H1 (cell line): Measurements from ENCODE around the gene RASGRF1. TPM values are rescaled to one million over a fixed set of nuclear protein-coding genes. Genes with fewer than 3 reads are reported as not detected.
A peak's percentile ranks its signal among the peaks of the same experiment; 100 is the strongest.

Experiments
- CTCF ChIA-PET: fragments of 300-600 bp; sonication (Branson Sonifier 250); formaldehyde crosslinking; loops from one replicate; lab custom pipeline; 2021; ENCODE audit not compliant: partially characterized antibody; lab: Charles Lee
- POLR2A ChIA-PET: fragments of 300-600 bp; sonication (Branson Sonifier 250); formaldehyde crosslinking; loops from one replicate; lab custom pipeline; 2021; ENCODE audit warnings: inconsistent platforms; ENCODE audit not compliant: partially characterized antibody; lab: Charles Lee
- DNase-seq, 2 experiments: peaks; one replicate each; pipeline versions ENCODE4 v3.0.0 to v3.0.0-alpha.2; 2010 to 2022; ENCODE audit warnings: low spot score in 2 of 2, low read depth in 1 of 2, mixed read lengths in 1 of 2
- FAIRE-seq: peaks from 2 replicates; lab custom pipeline; 2011; peaks lifted over from hg19 to GRCh38; lab: Jason Lieb, UNC
- H2AFZ ChIP-seq: 2 replicates; pipeline ENCODE4 v1.8.1; 2012; ENCODE audit warnings: low read length, inconsistent platforms
- H2AK5ac ChIP-seq: 2 replicates; pipeline ENCODE4 v1.6.1; 2013; ENCODE audit warnings: low read depth, low read length
- H2BK120ac ChIP-seq: replicated peaks from 2 replicates; pipeline ENCODE3; 2013; ENCODE audit warnings: low read depth, low read length, inconsistent platforms
- H2BK12ac ChIP-seq: 2 replicates; pipeline ENCODE4 v1.6.1; 2013; ENCODE audit warnings: low read depth, low read length
- H2BK15ac ChIP-seq: 2 replicates; pipeline ENCODE4 v1.6.1; 2013; ENCODE audit warnings: low read length
- H2BK20ac ChIP-seq: 2 replicates; pipeline ENCODE4 v1.6.1; 2013; ENCODE audit warnings: low read length
- H2BK5ac ChIP-seq: 2 replicates; pipeline ENCODE4 v1.6.1; 2013; ENCODE audit warnings: low read depth, low read length
- H3K14ac ChIP-seq: 2 replicates; pipeline ENCODE4 v1.6.1; 2013; ENCODE audit warnings: inconsistent platforms; ENCODE audit not compliant: insufficient read length
- H3K18ac ChIP-seq: 2 replicates; pipeline ENCODE4 v1.6.1; 2013; ENCODE audit warnings: low read length; ENCODE audit errors: extremely low read depth
- H3K23ac ChIP-seq: 2 replicates; pipeline ENCODE4 v1.6.1; 2013; ENCODE audit warnings: inconsistent platforms; ENCODE audit not compliant: insufficient read length
- H3K23me2 ChIP-seq: 2 replicates; pipeline ENCODE4 v1.6.1; 2013; ENCODE audit warnings: low read depth, low read length
- H3K27ac ChIP-seq: 2 replicates; pipeline ENCODE4 v1.6.1; 2011; ENCODE audit warnings: low read depth, low read length, inconsistent platforms
- H3K27me3 ChIP-seq, 4 experiments: replicated peaks in 1 of 4; 1 replicate in 1 of 4; 2 replicates in 3 of 4; pipeline versions ENCODE4 v1.6.1 to v1.8.1; 2011 to 2013; ENCODE audit warnings: low read length in 3 of 4, mild to moderate bottlenecking in 3 of 4, inconsistent platforms in 2 of 4, mixed read lengths in 2 of 4, moderate library complexity in 1 of 4; ENCODE audit not compliant: control insufficient read depth in 3 of 4, insufficient read depth in 3 of 4; ENCODE audit errors: extremely low read depth in 1 of 4
- H3K36me3 ChIP-seq, 4 experiments: 2 replicates each; pipeline versions ENCODE4 v1.6.1 to v1.8.1; 2011 to 2013; ENCODE audit warnings: mild to moderate bottlenecking in 4 of 4, low read length in 3 of 4, moderate library complexity in 2 of 4, control low read depth in 1 of 4, inconsistent platforms in 1 of 4; ENCODE audit not compliant: insufficient read depth in 4 of 4, control insufficient read depth in 2 of 4
- H3K4ac ChIP-seq: replicated peaks from 2 replicates; pipeline ENCODE3; 2013; ENCODE audit warnings: low read length, low read depth, mixed read lengths, inconsistent platforms; ENCODE audit not compliant: insufficient read length
- H3K4me1 ChIP-seq, 4 experiments: replicated peaks in 1 of 4; 1 replicate in 1 of 4; 2 replicates in 3 of 4; pipeline versions ENCODE4 v1.6.1 to v1.8.1; 2011 to 2013; ENCODE audit warnings: low read length in 3 of 4, inconsistent platforms in 2 of 4, mixed read lengths in 1 of 4; ENCODE audit not compliant: insufficient read depth in 4 of 4, control insufficient read depth in 3 of 4
- H3K4me2 ChIP-seq, 2 experiments: 2 replicates each; pipeline versions ENCODE4 v1.6.1 to v1.8.1; 2011 to 2013; ENCODE audit warnings: low read depth in 2 of 2, low read length in 2 of 2, control low read depth in 1 of 2, inconsistent platforms in 1 of 2, mild to moderate bottlenecking in 1 of 2; ENCODE audit not compliant: insufficient read depth in 1 of 2
- H3K4me3 ChIP-seq, 4 experiments: fragments of 200-600, 300-600 bp in 1 of 4; sonication (generic), shearing (Covaris generic), sonication (Bioruptor Twin) in 1 of 4; 2 replicates each; pipeline versions ENCODE4 v1.5.1 to v1.8.1; 2011 to 2016; ENCODE audit warnings: low read length in 4 of 4, low read depth in 3 of 4, control low read depth in 2 of 4, inconsistent platforms in 2 of 4, mild to moderate bottlenecking in 2 of 4, mixed read lengths in 1 of 4, moderate library complexity in 1 of 4; ENCODE audit not compliant: insufficient read depth in 2 of 4; ENCODE audit errors: extremely low read depth in 1 of 4
- H3K56ac ChIP-seq: replicated peaks from 2 replicates; pipeline ENCODE3; 2013; ENCODE audit warnings: low read depth, mild to moderate bottlenecking, mixed read lengths, low read length, inconsistent platforms; ENCODE audit not compliant: insufficient read length
- H3K79me1 ChIP-seq: 2 replicates; pipeline ENCODE4 v1.6.1; 2013; ENCODE audit warnings: low read depth, low read length, control low read depth
- H3K79me2 ChIP-seq, 2 experiments: 2 replicates each; pipeline versions ENCODE4 v1.6.1 to v1.8.1; 2012 to 2013; ENCODE audit warnings: low read length in 2 of 2, mild to moderate bottlenecking in 2 of 2, inconsistent platforms in 1 of 2; ENCODE audit not compliant: insufficient read depth in 2 of 2, control insufficient read depth in 1 of 2
- H3K9ac ChIP-seq, 4 experiments: replicated peaks in 1 of 4; 1 replicate in 1 of 4; 2 replicates in 3 of 4; pipeline versions ENCODE4 v1.6.1 to v1.8.1; 2011 to 2013; ENCODE audit warnings: low read depth in 3 of 4, low read length in 3 of 4, control low read depth in 2 of 4, mild to moderate bottlenecking in 2 of 4, moderate library complexity in 2 of 4, inconsistent platforms in 1 of 4; ENCODE audit errors: extremely low read depth in 1 of 4
- H3K9me3 ChIP-seq, 2 experiments: 2 replicates each; pipeline versions ENCODE4 v1.6.1 to v1.8.1; 2012 to 2013; ENCODE audit warnings: mild to moderate bottlenecking in 2 of 2, moderate library complexity in 2 of 2, control low read depth in 1 of 2, inconsistent platforms in 1 of 2, low read depth in 1 of 2, low read length in 1 of 2, mixed read lengths in 1 of 2; ENCODE audit not compliant: insufficient read depth in 2 of 2
- H4K20me1 ChIP-seq, 2 experiments: replicated peaks in 1 of 2; 2 replicates each; pipeline versions ENCODE3 to v1.8.1; 2011 to 2013; ENCODE audit warnings: inconsistent platforms in 2 of 2, low read length in 2 of 2, mild to moderate bottlenecking in 1 of 2; ENCODE audit not compliant: insufficient read depth in 2 of 2, control insufficient read depth in 1 of 2
- H4K5ac ChIP-seq: 2 replicates; pipeline ENCODE4 v1.6.1; 2013; ENCODE audit warnings: low read length, low read depth, mixed read lengths, inconsistent platforms; ENCODE audit not compliant: insufficient read length
- H4K8ac ChIP-seq: 2 replicates; pipeline ENCODE4 v1.8.0; 2013; ENCODE audit warnings: mild to moderate bottlenecking, moderate library complexity, low read length, inconsistent platforms; ENCODE audit not compliant: insufficient read depth; ENCODE audit errors: extremely low read depth
- H4K91ac ChIP-seq: replicated peaks from 2 replicates; pipeline ENCODE3; 2013; ENCODE audit warnings: low read length, mixed read lengths, inconsistent platforms; ENCODE audit not compliant: insufficient read length
- BACH1 ChIP-seq: IDR thresholded peaks from 2 replicates; pipeline ENCODE4 v1.6.1; 2012; ENCODE audit warnings: low read length, improper control_type of control experiment
- CBX8 ChIP-seq: fragments of 300-800, 300-1000 bp; sonication (generic); IDR thresholded peaks from 2 replicates; pipeline ENCODE4 v1.7.1; 2016; ENCODE audit warnings: low read depth, low read length, borderline replicate concordance
- GTF2F1 ChIP-seq: IDR thresholded peaks from 2 replicates; pipeline ENCODE4 v1.6.1; 2012; ENCODE audit warnings: low read depth, low read length, improper control_type of control experiment, borderline replicate concordance
- YY1 ChIP-seq: IDR thresholded peaks from 2 replicates; pipeline ENCODE4 v1.6.1; 2011; ENCODE audit warnings: low read depth, mild to moderate bottlenecking, low read length
- WGBS, 2 experiments: shearing (Covaris generic) in 1 of 2; methylation state at CpG; one replicate each; pipeline versions ENCODE4 v1.1.6 to v1.1.7; 2013 to 2015; ENCODE audit warnings: low lambda C conversion rate in 2 of 2, mixed read lengths in 2 of 2, inconsistent platforms in 1 of 2, low coverage in 1 of 2, missing lambda C conversion rate in 1 of 2; ENCODE audit not compliant: insufficient replicate concordance in 2 of 2, insufficient coverage in 1 of 2, insufficient read length in 1 of 2; ENCODE audit errors: extremely low coverage in 1 of 2, missing lambda C conversion rate in 1 of 2; 5-methylcytosine and 5-hydroxymethylcytosine counted together
- polyA plus RNA-seq, 7 experiments: library from polyadenylated mRNA; depleted of rRNA in 3 of 7; stranded (reverse) in 5 of 7; unstranded in 2 of 7; fragments of >200 nt in 5 of 7; fragments of 200-250 nt in 2 of 7; gene quantifications; 1 replicate in 5 of 7; 2 replicates in 1 of 7; 4 replicates in 1 of 7; pipeline versions ENCODE4 v1.2.1 to v1.2.3, GENCODE V29; 2011 to 2013; ENCODE audit warnings: missing spikeins in 2 of 7, mixed read lengths in 2 of 7
- total RNA-seq: library from RNA; stranded (reverse); fragmentation: NEBNext Ultra II Directional; extraction: Animal tissue kit (Norgen Biotek cat#: 25700); gene quantifications from 2 replicates; pipeline ENCODE4 v1.2.1, GENCODE V29; 2021

RASGRF1 gene
- total and polyA plus RNA-seq, 2 of the 8 experiments (the other 6 are each of a cell fraction or from before 2014, with no cell fraction given): 0.42 to 0.67 TPM

- Histone ChIP-seq H3K23ac (no peak overlapping the region), H3K79me2 (no peaks in the 10 kb centered on the region), H3K4ac (no peak overlapping the region), H2BK5ac (no peak overlapping the region), H2AFZ (no peak overlapping the region), H3K23me2 (no peaks in the 10 kb centered on the region), H4K5ac (no peak overlapping the region)
- CTCF ChIA-PET: interaction anchor here (1.3 kb wide), 1 partner anchor 15 kb away, joined by 3 read pairs; no protein-coding TSS in a partner anchor
- TF ChIP-seq CBX8: no peak
- no peak for TF ChIP-seq GTF2F1
- no peak for TF ChIP-seq BACH1
- no peak for TF ChIP-seq YY1
- TF ChIP-seq, all 59 proteins: peak for 0
- peaks cover 0 to 3% (median 0%) of the 10 kb centered on the region in 4 experiments; a peak in 3 of 8 replicates for H3K36me3 ChIP-seq
- POLR2A ChIA-PET: no interaction called here
- H3K27me3 ChIP-seq: no peaks in the 10 kb centered on the region; a peak in 1 of 7 replicates
- DNase-seq (no peak), FAIRE-seq (no peak)
- no peak overlapping the region for H3K14ac ChIP-seq
- no peak overlapping the region for H2AK5ac ChIP-seq
- no peak overlapping the region for H3K4me2 ChIP-seq
- no peak overlapping the region for H2BK15ac ChIP-seq
- no peak overlapping the region for H2BK120ac ChIP-seq
- no peak overlapping the region for H2BK20ac ChIP-seq
- H3K9me3 ChIP-seq: no peaks in the 10 kb centered on the region
- no peaks in the 10 kb centered on the region for H3K4me1 ChIP-seq
- no peak overlapping the region for H3K18ac ChIP-seq
- H4K91ac ChIP-seq: no peak overlapping the region
- H3K27ac ChIP-seq: no peak overlapping the region
- H4K20me1 ChIP-seq: peaks cover 0 to 2% of the 10 kb centered on the region in 2 experiments
- H3K9ac ChIP-seq: no peak overlapping the region
- no peaks in the 10 kb centered on the region for H3K79me1 ChIP-seq
- 89% methylated on average over 14 of the region's 14 CpGs; no CpG with 5 or more reads in 1 of the 2 experiments for WGBS, 2 experiments
- H3K4me3 ChIP-seq: no peak overlapping the region
- H3K56ac ChIP-seq: peak overlapping the region; percentile 55
- 0 out of 2 replicates have a peak overlapping the region, but pooled peaks have one; percentile 15 for H4K8ac ChIP-seq
- no peak overlapping the region for H2BK12ac ChIP-seq
These were observed 161.9 kb downstream of the RASGRF1 start for GRCh38 chr15:78928616-78929093.
